Upper lobe of left lung (tissue), 4 donors: ENCODE data around the gene YPEL2.

ENCODE experiments used
- CTCF ChIP-seq, 6 experiments: fragments of 450-650 bp in 4 of 6; fragments of 200-600 bp in 2 of 6; sonication (generic) in 2 of 6; IDR thresholded peaks; one replicate each; pipeline ENCODE4 v1.5.1; 2016 to 2019; ENCODE audit warnings: antibody characterized with exemption in 6 of 6
- POLR2A ChIP-seq, 4 donors: fragments of 450-650 bp; IDR thresholded peaks; one replicate each; pipeline ENCODE4 v1.5.1; 2016 to 2017; ENCODE audit warnings: antibody characterized with exemption in 4 of 4, mild to moderate bottlenecking in 2 of 4
- POLR2AphosphoS5 ChIP-seq, 2 donors: sonication (generic); formaldehyde crosslinking; IDR thresholded peaks; one replicate each; pipeline ENCODE4 v1.5.1; 2017; ENCODE audit warnings: antibody characterized with exemption in 2 of 2

GRCh38 chr17:59315866-59316265 lies 15.6 kb upstream of the YPEL2 start:
- TF ChIP-seq CTCF (IDR thresholded peaks at IDR 0.05) (no peak), POLR2A (IDR thresholded peaks at IDR 0.05) (no peak), POLR2AphosphoS5 (IDR thresholded peaks at IDR 0.05) (no peak)
